ENCODE results near the gene ZNF550. TPM values are rescaled to one million over a fixed set of nuclear protein-coding genes. Genes with fewer than 3 reads are reported as not detected.

The ZNF550 gene
- total RNA-seq, 4 donors from 2014 or later = 4.8 to 5.7 (median 5.2) TPM

DNA sequence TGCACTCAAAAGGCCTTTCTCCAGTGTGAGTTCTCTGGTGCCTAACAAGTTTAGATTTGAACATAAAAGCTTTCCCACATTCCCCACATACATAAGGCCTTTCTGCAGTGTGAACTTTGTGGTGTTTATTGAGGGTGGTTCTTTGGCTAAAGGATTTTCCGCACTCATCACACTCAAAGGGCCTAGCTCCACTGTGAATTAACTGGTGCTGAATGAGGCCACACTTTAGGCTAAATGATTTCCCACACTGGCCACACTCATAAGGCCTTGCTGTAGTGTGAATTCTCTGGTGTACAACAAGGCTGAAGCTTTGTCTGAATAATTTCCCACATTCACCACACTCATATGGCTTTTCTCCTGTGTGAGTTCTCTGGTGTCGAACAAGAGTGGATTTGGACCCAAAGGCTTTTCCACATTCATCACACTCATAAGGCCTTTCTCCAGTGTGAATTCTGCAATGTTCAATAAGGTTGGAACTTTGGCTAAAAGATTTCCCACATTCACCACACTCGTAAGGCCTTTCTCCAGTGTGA, 12.8 kb upstream of the ZNF550 start:
- WGBS, 2 donors (ENCODE audit: low coverage in 1 of 2) = 100% methylated on average over 1 to 3 of the region's 3 CpGs
- H3K4me3 ChIP-seq = no peak overlapping the region
- H3K9me3 ChIP-seq = peaks cover 0 to 98% (median 14%) of the 10 kb centered on the region in 3 donors
- peaks cover 0 to 3% (median 0%) of the 10 kb centered on the region in 3 donors for H3K4me1 ChIP-seq
- H3K27me3 ChIP-seq = no peaks in the 10 kb centered on the region
- ATAC-seq = no peak
- no peak overlapping the region for H3K27ac ChIP-seq
- peaks cover 0 to 69% of the 10 kb centered on the region in 2 donors for H3K36me3 ChIP-seq
- TF ChIP-seq CTCF (IDR thresholded peaks at IDR 0.05) = no peak

DNA sequence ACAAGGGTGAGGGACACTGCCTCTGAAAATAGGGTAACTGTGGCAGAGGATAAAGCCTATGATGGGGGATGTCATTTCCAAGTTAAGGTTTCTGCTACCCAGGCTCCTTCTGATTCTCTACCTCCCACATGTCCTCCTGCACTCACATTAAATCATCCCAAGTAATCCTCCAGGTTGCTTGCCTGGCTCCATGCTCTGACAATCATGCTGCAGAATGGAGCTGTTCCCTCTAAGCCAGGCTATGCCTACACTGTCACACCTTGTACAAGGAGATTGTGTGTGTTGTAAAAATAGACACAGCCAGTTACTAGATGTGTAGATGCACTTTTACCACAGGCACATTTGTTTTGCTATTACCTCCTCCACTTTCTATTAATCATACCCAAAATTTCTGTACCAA, 11.0 kb upstream of the ZNF550 start:
- Histone ChIP-seq H3K4me1 (no peaks in the 10 kb centered on the region), H3K36me3 (peaks cover 0 to 55% of the 10 kb centered on the region in 2 donors), H3K9me3 (peaks cover 0 to 100% (median 12%) of the 10 kb centered on the region in 3 donors), H3K27me3 (no peaks in the 10 kb centered on the region), H3K4me3 (no peak overlapping the region), H3K27ac (no peak overlapping the region)
- no peak for ATAC-seq
- TF ChIP-seq POLR2AphosphoS5 (IDR thresholded peaks at IDR 0.05) (no peak), CTCF (IDR thresholded peaks at IDR 0.05) (no peak), POLR2A (IDR thresholded peaks at IDR 0.05) (no peak), EP300 (IDR thresholded peaks at IDR 0.05) (no peak)

- H3K9me3 ChIP-seq = peaks cover 0 to 85% (median 7%) of the 10 kb centered on the region in 3 donors
- no peak for ATAC-seq
- 48% methylated on average over 5 to 7 of the region's 7 CpGs for WGBS, 2 donors (ENCODE audit: low coverage in 1 of 2)
Measured at GRCh38 chr19:57566396-57567265, 7.0 kb upstream of the ZNF550 start.

GRCh38 chr19:57563547-57563946, 3.9 kb upstream of the ZNF550 start:
- peaks cover 0 to 70% (median 3%) of the 10 kb centered on the region in 3 donors for H3K9me3 ChIP-seq
- TF ChIP-seq POLR2AphosphoS5 (IDR thresholded peaks at IDR 0.05) (no peak), CTCF (IDR thresholded peaks at IDR 0.05) (no peak), POLR2A (IDR thresholded peaks at IDR 0.05) (no peak)
- no peak for ATAC-seq
- H3K4me3 ChIP-seq = no peak overlapping the region
- H3K27me3 ChIP-seq = no peaks in the 10 kb centered on the region
- H3K27ac ChIP-seq = no peak overlapping the region
- H3K4me1 ChIP-seq = peaks cover 0 to 15% (median 7%) of the 10 kb centered on the region in 3 donors
- H3K36me3 ChIP-seq = no peaks in the 10 kb centered on the region
- WGBS, 2 donors (ENCODE audit: low coverage in 1 of 2) = 36 to 63% methylated on average over 1 of the region's 1 CpG

More at GRCh38 chr19:57566396-57567265, 7.0 kb upstream of the ZNF550 start:
- no peak overlapping the region for H3K27ac ChIP-seq
- H3K36me3 ChIP-seq = peaks cover 0 to 15% of the 10 kb centered on the region in 2 donors
- no peak overlapping the region for H3K4me3 ChIP-seq
- no peaks in the 10 kb centered on the region for H3K27me3 ChIP-seq
- no peaks in the 10 kb centered on the region for H3K4me1 ChIP-seq
- no peak for TF ChIP-seq EP300 (IDR thresholded peaks at IDR 0.05)
- no peak for TF ChIP-seq POLR2AphosphoS5 (IDR thresholded peaks at IDR 0.05)
- TF ChIP-seq CTCF (IDR thresholded peaks at IDR 0.05) = no peak
- no peak for TF ChIP-seq POLR2A (IDR thresholded peaks at IDR 0.05)
